K562 (cell line): ENCODE results near the gene SRRD. TPM values are rescaled to one million over a fixed set of nuclear protein-coding genes. Genes with fewer than 3 reads are reported as not detected.

ENCODE experiments used
- ATAC-seq: fragments of 200-7000 bp; cut with Tn5 transposase; 3 replicates; pipeline ENCODE4 v1.9.1; 2020; ENCODE audit warnings: moderate library complexity
- BruUV-seq: library from RNA; stranded (reverse); fragments of 400-500 nt; replicated peaks from 2 replicates; lab custom pipeline; 2021; lab: Mats Ljungman, UMichigan
- CTCF ChIA-PET: fragments of 300-600 bp; formaldehyde crosslinking; extraction: SDS; loops from one replicate; lab custom pipeline; 2021; ENCODE audit warnings: low intra/inter-chr PET ratio; lab: Yijun Ruan, JAX
- POLR2A ChIA-PET: fragments of 300-600, 350-650 bp; sonication (Branson Sonifier 250); formaldehyde crosslinking; extraction: SDS; loops from one replicate; lab custom pipeline; 2021; ENCODE audit warnings: antibody characterized with exemption, inconsistent platforms; lab: Yijun Ruan, JAX
- DNase-seq, 4 experiments: peaks; one replicate each; pipeline versions ENCODE4 v3.0.0 to v3.0.0-alpha.2; 2011 to 2018; ENCODE audit warnings: low spot score in 3 of 4, mixed read lengths in 3 of 4; ENCODE audit errors: extremely low read depth in 1 of 4
- FAIRE-seq: peaks from 2 replicates; lab custom pipeline; 2011; peaks lifted over from hg19 to GRCh38; lab: Jason Lieb, UNC
- H2AFZ ChIP-seq: 2 replicates; pipeline ENCODE4 v1.6.0; 2011; ENCODE audit warnings: low read depth, low read length, control low read depth, inconsistent platforms
- H3K27ac ChIP-seq: fragments of 200-600 bp; 3 replicates; pipeline ENCODE4 v1.8.0; 2011; ENCODE audit warnings: low read depth, mild to moderate bottlenecking, control low read depth, inconsistent platforms, low read length, moderate library complexity, mixed read lengths; ENCODE audit errors: extremely low read depth
- H3K27me3 ChIP-seq, 2 experiments: fragments of 300-600 bp in 1 of 2; 2 replicates in 1 of 2; 3 replicates in 1 of 2; pipeline versions ENCODE4 v1.6.0 to v1.8.0; 2011; ENCODE audit warnings: inconsistent platforms in 2 of 2, low read length in 2 of 2, mild to moderate bottlenecking in 1 of 2, mixed read lengths in 1 of 2, moderate library complexity in 1 of 2; ENCODE audit not compliant: control insufficient read depth in 2 of 2, insufficient read depth in 2 of 2
- H3K36me3 ChIP-seq: fragments of 300-600 bp; 3 replicates; pipeline ENCODE4 v1.8.0; 2011; ENCODE audit warnings: mild to moderate bottlenecking, low read length, inconsistent platforms; ENCODE audit not compliant: control insufficient read depth, insufficient read depth
- H3K4me1 ChIP-seq, 2 experiments: fragments of 200-600 bp in 1 of 2; replicated peaks in 1 of 2; 2 replicates in 1 of 2; 3 replicates in 1 of 2; pipeline versions ENCODE4 v1.5.1 to v1.8.0; 2011; ENCODE audit warnings: inconsistent platforms in 2 of 2, low read length in 2 of 2, mild to moderate bottlenecking in 1 of 2, mixed read lengths in 1 of 2, moderate library complexity in 1 of 2; ENCODE audit not compliant: control insufficient read depth in 2 of 2, insufficient read depth in 2 of 2
- H3K4me2 ChIP-seq: 2 replicates; pipeline ENCODE4 v1.6.1; 2011; ENCODE audit warnings: low read length, control low read depth, inconsistent platforms, mixed read lengths; ENCODE audit not compliant: insufficient read depth
- H3K4me3 ChIP-seq: fragments of 200-600 bp; sonication (generic), shearing (Covaris generic); 2 replicates; pipeline ENCODE4 v1.5.1; 2016; ENCODE audit warnings: control low read depth, inconsistent platforms
- H3K79me2 ChIP-seq: fragments of 200-600 bp; 3 replicates; pipeline ENCODE4 v1.8.0; 2011; ENCODE audit warnings: low read length, inconsistent platforms; ENCODE audit not compliant: control insufficient read depth, insufficient read depth
- H3K9ac ChIP-seq, 2 experiments: 2 replicates each; pipeline versions ENCODE4 v1.6.0 to v1.6.1; 2011; ENCODE audit warnings: low read depth in 2 of 2, low read length in 2 of 2, control low read depth in 1 of 2, inconsistent platforms in 1 of 2, mild to moderate bottlenecking in 1 of 2, mixed read lengths in 1 of 2; ENCODE audit not compliant: insufficient read depth in 1 of 2
- H3K9me1 ChIP-seq: one replicate; pipeline ENCODE4 v1.6.0; 2011; ENCODE audit warnings: inconsistent platforms, mild to moderate bottlenecking, low read length, moderate library complexity; ENCODE audit not compliant: control insufficient read depth, insufficient read depth
- H3K9me3 ChIP-seq: replicated peaks from 2 replicates; pipeline ENCODE4 v1.5.1; 2011; ENCODE audit warnings: low read depth, low read length, inconsistent platforms; ENCODE audit not compliant: control insufficient read depth, insufficient read depth
- H4K20me1 ChIP-seq: replicated peaks from 2 replicates; pipeline ENCODE4 v1.6.1; 2011; ENCODE audit warnings: low read length, inconsistent platforms, mixed read lengths; ENCODE audit not compliant: control insufficient read depth, insufficient read depth
- CCNT2 ChIP-seq: IDR thresholded peaks from 2 replicates; pipeline ENCODE4 v1.6.1; 2011; ENCODE audit warnings: borderline replicate concordance, low read depth, mild to moderate bottlenecking, moderate library complexity, mixed read lengths, low read length; ENCODE audit not compliant: insufficient read length; ENCODE audit errors: extremely low read depth
- EHMT2 ChIP-seq: fragments of 450-650 bp; IDR thresholded peaks from 2 replicates; pipeline ENCODE4 v1.6.1; 2018; ENCODE audit warnings: antibody characterized with exemption
- HNRNPK ChIP-seq: fragments of 200-400 bp; formaldehyde crosslinking; IDR thresholded peaks from one replicate; pipeline ENCODE4 v1.6.1; 2018; ENCODE audit warnings: mild to moderate bottlenecking, low read depth, low read length; ENCODE audit not compliant: poor library complexity, severe bottlenecking
- MAFK ChIP-seq: IDR thresholded peaks from 2 replicates; pipeline ENCODE4 v1.6.1; 2011; ENCODE audit warnings: low read length, improper control_type of control experiment
- MITF ChIP-seq: IDR thresholded peaks from 2 replicates; pipeline ENCODE4 v1.6.1; 2014; ENCODE audit warnings: antibody characterized with exemption
- PHF20 ChIP-seq: fragments of 450-650 bp; IDR thresholded peaks from 2 replicates; pipeline ENCODE4 v1.6.1; 2018; ENCODE audit not compliant: partially characterized antibody
- PHF21A ChIP-seq: fragments of 450-650 bp; IDR thresholded peaks from 2 replicates; pipeline ENCODE4 v1.6.1; 2017; ENCODE audit warnings: low read depth, borderline replicate concordance
- PHTF2 ChIP-seq: fragments of 250-450 bp; sonication (Bioruptor Pico); IDR thresholded peaks from 2 replicates; pipeline ENCODE4 v1.5.0; 2021; ENCODE audit warnings: mild to moderate bottlenecking
- TBL1XR1 ChIP-seq, 2 experiments: IDR thresholded peaks; 2 replicates each; pipeline ENCODE4 v1.6.1; 2012; ENCODE audit warnings: improper control_type of control experiment in 2 of 2, low read length in 2 of 2, mild to moderate bottlenecking in 1 of 2
- ZNF316 ChIP-seq: fragments of 450-650 bp; IDR thresholded peaks from 2 replicates; pipeline ENCODE4 v1.6.1; 2016
- ZNF707 ChIP-seq: fragments of 250-450 bp; sonication (Bioruptor Pico); conservative IDR thresholded peaks from 2 replicates; pipeline ENCODE4 v1.8.0; 2022; ENCODE audit warnings: inconsistent platforms, mild to moderate bottlenecking, moderate library complexity
- WGBS: fragments of 100-300 bp; shearing (Covaris generic); methylation state at CpG from one replicate; pipeline ENCODE4 v1.1.6; 2016; ENCODE audit warnings: low coverage, mixed read lengths; ENCODE audit not compliant: insufficient coverage; ENCODE audit errors: missing lambda C conversion rate; 5-methylcytosine and 5-hydroxymethylcytosine counted together
- in situ Hi-C: fragments of 300-500 bp; cut with MboI; formaldehyde crosslinking; loops from 4 replicates; pipeline ENCODE4 v1.15.0; 2018; ENCODE audit warnings: inconsistent platforms, mixed read lengths
- intact Hi-C: fragments of 100-400 bp; cut with micrococcal nuclease; formaldehyde crosslinking; loops from 2 replicates; pipeline ENCODE4 v1.14.2; 2022
- polyA plus RNA-seq, 8 experiments: library from polyadenylated mRNA; depleted of rRNA in 4 of 8; stranded (reverse) in 5 of 8; unstranded in 3 of 8; fragments of >200 nt; fragmentation: Nextera tagmentation in 2 of 8; fragmentation: Illumina TruSeq in 1 of 8; extraction: Ambion mirVana in 2 of 8; extraction: Trizol in 1 of 8; gene quantifications; 2 replicates each; pipeline versions ENCODE4 v1.2.1 to v1.2.3, GENCODE V29; 2011 to 2014; ENCODE audit warnings: inconsistent platforms in 1 of 8, missing spikeins in 1 of 8
- total RNA-seq, 7 experiments: library from RNA; depleted of rRNA in 6 of 7; stranded (reverse); fragments of >200 nt in 6 of 7; fragmentation: Illumina TruSeq in 2 of 7; extraction: Trizol in 2 of 7; gene quantifications; 2 replicates each; pipeline versions ENCODE4 v1.2.1 to v1.2.3, GENCODE V29; 2011 to 2021; ENCODE audit warnings: low replicate concordance in 1 of 7

SRRD gene
- total and polyA plus RNA-seq, 9 of the 15 experiments (the other 6 are each of a cell fraction or from before 2014, with no cell fraction given), result 4.9 to 59.4 (median 34.4) TPM

- Histone ChIP-seq H3K4me3 (no peak overlapping the region), H3K27me3 (no peaks in the 10 kb centered on the region), H4K20me1 (no peaks in the 10 kb centered on the region), H3K79me2 (no peaks in the 10 kb centered on the region), H3K4me2 (no peak overlapping the region), H3K9me1 (peaks cover 2% of the 10 kb centered on the region), H3K4me1 (no peaks in the 10 kb centered on the region; a peak in 1 of 5 replicates), H3K9me3 (no peaks in the 10 kb centered on the region), H3K27ac (no peak overlapping the region), H3K9ac (no peak overlapping the region), H3K36me3 (peaks cover 88% of the 10 kb centered on the region; the same call in 2 of the 3 replicates), H2AFZ (no peak overlapping the region)
- ATAC-seq (no peak), FAIRE-seq (no peak), DNase-seq (no peak)
- in situ Hi-C loops, result no loop called here
- ChIA-PET CTCF (no interaction called here), POLR2A (interaction anchor here (0.6 to 0.7 kb wide), 2 partner anchors 19 to 60 kb away, joined by 3 read pairs; no protein-coding TSS in a partner anchor)
- TF ChIP-seq CCNT2 (no peak), MAFK (0 out of 2 replicates have a peak, but pooled peaks have one; percentile 8), PHF21A (no peak), ZNF316 (peak; percentile 46), ZNF707 (CRISPR knock-in tag) (no peak), PHTF2 (CRISPR knock-in tag) (no peak)
- no TSS peak for BruUV-seq
- intact Hi-C loops, result no loop called here
- 86% methylated on average over 2 of the region's 2 CpGs for WGBS
These were observed 12.9 kb upstream of the SRRD start for GRCh38 chr22:26470807-26471206.

GRCh38 chr22:26471522-26471921 is 12.2 kb upstream of the SRRD start:
- 60% methylated on average over 3 of the region's 5 CpGs for WGBS
- no peak for TF ChIP-seq MITF
- no peak for TF ChIP-seq EHMT2
- TF ChIP-seq HNRNPK, result no peak
- TF ChIP-seq TBL1XR1 (IDR thresholded peaks at IDR 0.05; ENCODE audit: low read length in 2 of 2), result no peak
- no peak for TF ChIP-seq PHF20

More at GRCh38 chr22:26471522-26471921, 12.2 kb upstream of the SRRD start:
- in situ Hi-C loops, result no loop called here
- H3K4me2 ChIP-seq, result no peak overlapping the region
- no peak overlapping the region for H3K9ac ChIP-seq
- FAIRE-seq (no peak), DNase-seq (no peak), ATAC-seq (no peak)
- H4K20me1 ChIP-seq, result no peaks in the 10 kb centered on the region
- peaks cover 2% of the 10 kb centered on the region for H3K9me1 ChIP-seq
- H3K27me3 ChIP-seq, result no peaks in the 10 kb centered on the region
- POLR2A ChIA-PET, result interaction anchor here (0.7 kb wide), 1 partner anchor 19 kb away, joined by 3 read pairs; no protein-coding TSS in a partner anchor
- intact Hi-C loops, result no loop called here
- H3K4me1 ChIP-seq, result no peaks in the 10 kb centered on the region; a peak in 1 of 5 replicates
- CTCF ChIA-PET, result no interaction called here
- H3K79me2 ChIP-seq, result peaks cover 2% of the 10 kb centered on the region; the same call in 1 of the 3 replicates
- no peaks in the 10 kb centered on the region for H3K9me3 ChIP-seq
- peaks cover 87% of the 10 kb centered on the region; the same call in 2 of the 3 replicates for H3K36me3 ChIP-seq
- no peak overlapping the region for H2AFZ ChIP-seq
- H3K4me3 ChIP-seq, result no peak overlapping the region
- no peak overlapping the region for H3K27ac ChIP-seq
- BruUV-seq, result no TSS peak
